WTC11 (cell line): ENCODE measurements around the gene GPR149.

Experiments
- CTCF ChIP-seq: fragments of 200-600 bp; IDR thresholded peaks from 2 replicates; pipeline ENCODE4 v1.8.0; 2022; ENCODE audit warnings: antibody characterized with exemption
- ETV6 ChIP-seq: sonication (generic); formaldehyde crosslinking; IDR thresholded peaks from 2 replicates; pipeline ENCODE4 v1.8.1; 2022; ENCODE audit warnings: mild to moderate bottlenecking, missing genetic modification reagents
- HMGA2 ChIP-seq: fragments of 250-450 bp; sonication (Bioruptor Pico); IDR thresholded peaks from 2 replicates; pipeline ENCODE4 v1.4.0; 2021; ENCODE audit warnings: mild to moderate bottlenecking, moderate library complexity
- HMGXB4 ChIP-seq: sonication (generic); formaldehyde crosslinking; IDR thresholded peaks from 2 replicates; pipeline ENCODE4 v1.8.1; 2023; ENCODE audit warnings: mild to moderate bottlenecking, moderate library complexity, missing genetic modification reagents
- PRDM15 ChIP-seq: sonication (generic); formaldehyde crosslinking; IDR thresholded peaks from 2 replicates; pipeline ENCODE4 v1.8.0; 2022; ENCODE audit warnings: missing genetic modification reagents
- RELA ChIP-seq: sonication (generic); formaldehyde crosslinking; IDR thresholded peaks from 2 replicates; pipeline ENCODE4 v1.8.1; 2022; ENCODE audit warnings: missing genetic modification reagents, mild to moderate bottlenecking, borderline replicate concordance
- USF2 ChIP-seq: sonication (generic); formaldehyde crosslinking; IDR thresholded peaks from 2 replicates; pipeline ENCODE4 v1.8.1; 2023; ENCODE audit warnings: mild to moderate bottlenecking, missing genetic modification reagents, moderate library complexity
- ZMAT4 ChIP-seq: fragments of 250-450 bp; sonication (Bioruptor Pico); IDR thresholded peaks from 2 replicates; pipeline ENCODE4 v1.9.0; 2021; ENCODE audit warnings: mild to moderate bottlenecking

- no peak for TF ChIP-seq RELA
- no peak for TF ChIP-seq HMGXB4 (CRISPR knock-in tag)
- no peak for TF ChIP-seq ZMAT4 (CRISPR knock-in tag)
- TF ChIP-seq CTCF = no peak
- no peak for TF ChIP-seq ETV6 (CRISPR knock-in tag)
- TF ChIP-seq HMGA2 (CRISPR knock-in tag) = no peak
- TF ChIP-seq PRDM15 (CRISPR knock-in tag) = no peak
- no peak for TF ChIP-seq USF2 (CRISPR knock-in tag)
Observed at GRCh38 chr3:154389861-154390260, 40.1 kb downstream of the GPR149 start.
